Measurements from ENCODE around the gene XPNPEP1.

Gene XPNPEP1

DNA sequence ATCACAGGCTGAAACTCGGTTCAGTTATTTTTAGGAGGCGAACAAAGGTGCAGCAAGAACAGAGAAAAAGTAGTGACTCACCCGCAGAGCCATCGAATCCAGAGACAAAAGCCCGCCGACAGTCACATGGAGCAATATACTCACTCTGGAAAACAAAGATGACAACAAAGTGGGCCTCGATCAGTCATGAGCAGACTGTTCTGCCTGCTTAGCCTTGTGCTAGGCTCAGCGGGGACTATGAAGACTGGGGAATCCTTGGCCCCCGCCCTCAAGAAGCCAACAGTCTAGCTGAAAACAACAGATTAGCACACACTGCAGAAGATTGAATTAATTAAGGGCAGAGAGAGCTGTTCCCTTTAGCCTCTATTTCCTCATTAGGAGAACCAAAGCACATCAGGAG, 30.4 kb downstream of the XPNPEP1 start:
- no peak overlapping the region for H2AFZ ChIP-seq (ENCODE audit: low read depth)
- no peaks in the 10 kb centered on the region for H3K27me3 ChIP-seq (ENCODE audit: insufficient read depth, low read depth)
- TF ChIP-seq, protein P1, sequence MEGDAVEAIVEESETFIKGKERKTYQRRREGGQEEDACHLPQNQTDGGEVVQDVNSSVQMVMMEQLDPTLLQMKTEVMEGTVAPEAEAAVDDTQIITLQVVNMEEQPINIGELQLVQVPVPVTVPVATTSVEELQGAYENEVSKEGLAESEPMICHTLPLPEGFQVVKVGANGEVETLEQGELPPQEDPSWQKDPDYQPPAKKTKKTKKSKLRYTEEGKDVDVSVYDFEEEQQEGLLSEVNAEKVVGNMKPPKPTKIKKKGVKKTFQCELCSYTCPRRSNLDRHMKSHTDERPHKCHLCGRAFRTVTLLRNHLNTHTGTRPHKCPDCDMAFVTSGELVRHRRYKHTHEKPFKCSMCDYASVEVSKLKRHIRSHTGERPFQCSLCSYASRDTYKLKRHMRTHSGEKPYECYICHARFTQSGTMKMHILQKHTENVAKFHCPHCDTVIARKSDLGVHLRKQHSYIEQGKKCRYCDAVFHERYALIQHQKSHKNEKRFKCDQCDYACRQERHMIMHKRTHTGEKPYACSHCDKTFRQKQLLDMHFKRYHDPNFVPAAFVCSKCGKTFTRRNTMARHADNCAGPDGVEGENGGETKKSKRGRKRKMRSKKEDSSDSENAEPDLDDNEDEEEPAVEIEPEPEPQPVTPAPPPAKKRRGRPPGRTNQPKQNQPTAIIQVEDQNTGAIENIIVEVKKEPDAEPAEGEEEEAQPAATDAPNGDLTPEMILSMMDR (conservative IDR thresholded peaks at IDR 0.05; ENCODE audit: low read depth, low read length): no peak
- H3K36me3 ChIP-seq (ENCODE audit: insufficient read depth): no peaks in the 10 kb centered on the region
- peak overlapping the region; percentile 54 for H3K4me2 ChIP-seq
- H4K20me1 ChIP-seq (ENCODE audit: insufficient read depth): no peaks in the 10 kb centered on the region
- H3K9ac ChIP-seq: peak overlapping the region; percentile 40; the same call in 1 of the 2 replicates
- H3K4me3 ChIP-seq (IDR thresholded peaks at IDR 0.05; ENCODE audit: insufficient read depth, low read depth, low read length): no peak overlapping the region
- H3K27ac ChIP-seq: peak overlapping the region; percentile 99
- peaks cover 100% of the 10 kb centered on the region for H3K4me1 ChIP-seq (ENCODE audit: low read depth, poor library complexity, severe bottlenecking)
- peaks cover 59% of the 10 kb centered on the region for H3K79me2 ChIP-seq (ENCODE audit: insufficient read depth, low read depth)

DNA sequence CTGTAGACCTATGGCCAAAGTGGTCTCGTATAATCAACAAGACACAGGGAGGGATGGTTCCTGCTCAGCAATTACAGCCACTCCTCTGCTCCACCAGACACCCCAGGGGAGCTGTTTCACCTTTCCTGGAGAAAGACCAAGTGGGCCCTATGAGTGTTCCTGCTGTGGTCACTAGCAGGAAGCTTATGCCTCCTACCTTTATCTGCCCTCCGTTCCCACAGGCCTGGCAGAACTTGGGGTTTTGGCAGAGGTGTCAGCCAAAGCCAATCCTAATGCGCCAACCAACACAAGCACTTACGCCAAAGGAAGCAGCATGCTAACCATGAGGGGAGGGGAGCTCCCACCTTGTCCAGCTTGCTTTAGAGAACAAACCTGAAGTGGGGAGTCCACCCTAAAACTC, 31.2 kb downstream of the XPNPEP1 start:
- H4K20me1 ChIP-seq (ENCODE audit: insufficient read depth): no peaks in the 10 kb centered on the region
- peaks cover 58% of the 10 kb centered on the region for H3K79me2 ChIP-seq (ENCODE audit: insufficient read depth, low read depth)
- H3K4me1 ChIP-seq (ENCODE audit: low read depth, poor library complexity, severe bottlenecking): peaks cover 100% of the 10 kb centered on the region
- no peaks in the 10 kb centered on the region for H3K27me3 ChIP-seq (ENCODE audit: insufficient read depth, low read depth)
- peak overlapping the region; percentile 99 for H3K27ac ChIP-seq
- peak overlapping the region; percentile 54 for H3K4me2 ChIP-seq
- TF ChIP-seq, protein P1 (conservative IDR thresholded peaks at IDR 0.05; ENCODE audit: low read depth, low read length): no peak
- no peak overlapping the region for H3K4me3 ChIP-seq (IDR thresholded peaks at IDR 0.05; ENCODE audit: insufficient read depth, low read depth, low read length)
- H3K36me3 ChIP-seq (ENCODE audit: insufficient read depth): no peaks in the 10 kb centered on the region
- peak overlapping the region; percentile 40; the same call in 1 of the 2 replicates for H3K9ac ChIP-seq
- H2AFZ ChIP-seq (ENCODE audit: low read depth): no peak overlapping the region

DNA sequence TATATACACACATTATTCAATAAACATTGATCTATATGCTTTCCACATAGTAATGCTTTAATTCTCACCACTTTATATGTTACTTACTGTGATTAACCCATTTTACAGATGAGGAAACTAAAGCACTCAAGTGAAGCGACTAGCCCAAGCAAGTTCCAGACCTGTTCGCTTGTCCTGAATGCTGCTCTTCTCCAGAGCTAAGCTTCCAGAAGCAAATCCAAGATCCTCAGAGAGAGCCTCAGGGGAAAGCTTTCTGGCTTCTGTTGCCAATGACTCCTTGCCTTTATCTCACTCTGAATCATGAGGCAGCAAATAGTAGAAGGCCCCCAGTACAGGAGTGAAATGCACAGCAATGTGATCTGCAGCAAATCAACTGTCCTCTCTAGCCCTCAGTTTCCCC, 32.2 kb downstream of the XPNPEP1 start:
- no peaks in the 10 kb centered on the region for H3K27me3 ChIP-seq (ENCODE audit: insufficient read depth, low read depth)
- no peak overlapping the region for H2AFZ ChIP-seq (ENCODE audit: low read depth)
- no peaks in the 10 kb centered on the region for H4K20me1 ChIP-seq (ENCODE audit: insufficient read depth)
- H3K4me2 ChIP-seq: peak overlapping the region; percentile 54
- H3K4me3 ChIP-seq (IDR thresholded peaks at IDR 0.05; ENCODE audit: insufficient read depth, low read depth, low read length): no peak overlapping the region
- peak overlapping the region; percentile 40; the same call in 1 of the 2 replicates for H3K9ac ChIP-seq
- H3K79me2 ChIP-seq (ENCODE audit: insufficient read depth, low read depth): peaks cover 51% of the 10 kb centered on the region
- peak overlapping the region; percentile 99 for H3K27ac ChIP-seq
- no peaks in the 10 kb centered on the region for H3K36me3 ChIP-seq (ENCODE audit: insufficient read depth)
- peaks cover 100% of the 10 kb centered on the region for H3K4me1 ChIP-seq (ENCODE audit: low read depth, poor library complexity, severe bottlenecking)
- TF ChIP-seq, protein P1 (conservative IDR thresholded peaks at IDR 0.05; ENCODE audit: low read depth, low read length): no peak

DNA sequence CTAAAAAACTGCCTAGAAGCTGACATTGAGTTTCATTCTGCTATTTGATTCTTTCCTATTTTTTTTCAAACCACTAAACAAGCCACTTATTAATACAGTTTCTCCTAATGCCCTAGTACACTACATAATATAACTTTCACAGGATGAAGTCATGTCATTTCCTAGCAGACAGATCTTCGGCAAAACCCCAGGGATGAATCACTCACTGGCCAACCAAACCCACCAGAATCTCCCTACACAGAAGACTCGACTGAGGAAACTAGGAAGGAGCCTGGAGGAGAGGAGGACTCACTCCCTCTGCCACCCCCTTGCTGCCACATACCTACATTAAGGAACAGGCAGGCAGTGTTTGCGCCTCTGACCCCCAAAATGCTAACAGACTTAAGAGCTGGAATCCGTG, 33.4 kb downstream of the XPNPEP1 start:
- Histone ChIP-seq H2AFZ (ENCODE audit: low read depth) (no peak overlapping the region), H3K4me3 (IDR thresholded peaks at IDR 0.05; ENCODE audit: insufficient read depth, low read depth, low read length) (no peak overlapping the region), H3K9ac (no peak overlapping the region; the same call in 1 of the 2 replicates), H3K36me3 (ENCODE audit: insufficient read depth) (no peaks in the 10 kb centered on the region), H4K20me1 (ENCODE audit: insufficient read depth) (no peaks in the 10 kb centered on the region), H3K4me2 (peak overlapping the region; percentile 54), H3K79me2 (ENCODE audit: insufficient read depth, low read depth) (peaks cover 51% of the 10 kb centered on the region), H3K27ac (peak overlapping the region; percentile 99), H3K4me1 (ENCODE audit: low read depth, poor library complexity, severe bottlenecking) (peaks cover 100% of the 10 kb centered on the region), H3K27me3 (ENCODE audit: insufficient read depth, low read depth) (no peaks in the 10 kb centered on the region)
- TF ChIP-seq, protein P1 (conservative IDR thresholded peaks at IDR 0.05; ENCODE audit: low read depth, low read length): no peak

All from KMS-11 (cell line).